ENCODE measurements around the gene TM7SF3. TPM values are rescaled to one million over a fixed set of nuclear protein-coding genes. Genes with fewer than 3 reads are reported as not detected.
A peak's percentile ranks its signal among the peaks of the same experiment; 100 is the strongest.

TM7SF3 gene, protein sequence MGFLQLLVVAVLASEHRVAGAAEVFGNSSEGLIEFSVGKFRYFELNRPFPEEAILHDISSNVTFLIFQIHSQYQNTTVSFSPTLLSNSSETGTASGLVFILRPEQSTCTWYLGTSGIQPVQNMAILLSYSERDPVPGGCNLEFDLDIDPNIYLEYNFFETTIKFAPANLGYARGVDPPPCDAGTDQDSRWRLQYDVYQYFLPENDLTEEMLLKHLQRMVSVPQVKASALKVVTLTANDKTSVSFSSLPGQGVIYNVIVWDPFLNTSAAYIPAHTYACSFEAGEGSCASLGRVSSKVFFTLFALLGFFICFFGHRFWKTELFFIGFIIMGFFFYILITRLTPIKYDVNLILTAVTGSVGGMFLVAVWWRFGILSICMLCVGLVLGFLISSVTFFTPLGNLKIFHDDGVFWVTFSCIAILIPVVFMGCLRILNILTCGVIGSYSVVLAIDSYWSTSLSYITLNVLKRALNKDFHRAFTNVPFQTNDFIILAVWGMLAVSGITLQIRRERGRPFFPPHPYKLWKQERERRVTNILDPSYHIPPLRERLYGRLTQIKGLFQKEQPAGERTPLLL
- 60.9 to 70.5 TPM (median 67.8 TPM) in 3 replicates for total RNA-seq

DNA sequence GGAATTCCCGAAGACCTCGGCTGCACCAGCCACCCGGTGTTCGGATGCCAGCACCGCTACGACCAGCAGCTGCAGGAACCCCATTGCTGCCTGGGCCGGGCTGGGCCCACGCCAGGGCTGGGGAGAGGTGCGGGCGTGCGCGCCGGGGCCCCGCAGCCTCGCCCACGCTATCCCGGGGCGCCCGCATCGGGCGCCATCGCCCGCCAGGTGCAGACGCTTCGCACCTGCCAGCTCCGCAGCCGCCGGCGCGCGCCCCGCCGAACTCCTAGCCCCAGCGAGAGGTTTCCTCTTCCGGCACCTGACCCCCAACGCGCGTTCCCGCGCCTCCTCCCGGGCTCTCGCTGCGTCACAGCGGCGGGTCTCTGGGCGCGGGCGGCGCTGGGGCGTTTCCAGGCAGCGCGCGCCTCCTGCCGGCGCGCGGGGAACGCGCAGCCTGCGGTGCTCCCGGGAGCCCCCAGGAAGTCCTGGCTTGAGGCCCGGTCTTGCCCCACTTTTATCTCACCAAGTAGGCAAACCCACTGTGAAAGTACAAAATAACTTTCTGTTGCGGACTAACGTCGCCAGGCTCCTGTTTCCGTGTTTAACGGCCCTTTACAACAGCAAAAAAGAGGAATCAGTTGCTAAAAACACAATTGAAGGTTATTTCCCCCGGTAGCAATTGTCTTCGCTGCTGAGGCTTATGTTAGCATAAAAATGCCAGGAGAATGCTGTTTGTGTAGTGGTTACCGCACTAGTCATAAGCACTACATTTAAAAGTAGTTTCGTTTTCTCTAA lies at the start of gene TM7SF3:
Gene TM7SF3 (minus strand): TSS at position 300 of the 774 bp plus-strand sequence. CDS start 216 bp downstream, at position 84.
- TF ChIP-seq, protein P1, sequence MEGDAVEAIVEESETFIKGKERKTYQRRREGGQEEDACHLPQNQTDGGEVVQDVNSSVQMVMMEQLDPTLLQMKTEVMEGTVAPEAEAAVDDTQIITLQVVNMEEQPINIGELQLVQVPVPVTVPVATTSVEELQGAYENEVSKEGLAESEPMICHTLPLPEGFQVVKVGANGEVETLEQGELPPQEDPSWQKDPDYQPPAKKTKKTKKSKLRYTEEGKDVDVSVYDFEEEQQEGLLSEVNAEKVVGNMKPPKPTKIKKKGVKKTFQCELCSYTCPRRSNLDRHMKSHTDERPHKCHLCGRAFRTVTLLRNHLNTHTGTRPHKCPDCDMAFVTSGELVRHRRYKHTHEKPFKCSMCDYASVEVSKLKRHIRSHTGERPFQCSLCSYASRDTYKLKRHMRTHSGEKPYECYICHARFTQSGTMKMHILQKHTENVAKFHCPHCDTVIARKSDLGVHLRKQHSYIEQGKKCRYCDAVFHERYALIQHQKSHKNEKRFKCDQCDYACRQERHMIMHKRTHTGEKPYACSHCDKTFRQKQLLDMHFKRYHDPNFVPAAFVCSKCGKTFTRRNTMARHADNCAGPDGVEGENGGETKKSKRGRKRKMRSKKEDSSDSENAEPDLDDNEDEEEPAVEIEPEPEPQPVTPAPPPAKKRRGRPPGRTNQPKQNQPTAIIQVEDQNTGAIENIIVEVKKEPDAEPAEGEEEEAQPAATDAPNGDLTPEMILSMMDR (IDR thresholded peaks at IDR 0.05; ENCODE audit: unreplicated experiment), result peak; percentile 86
- Mint-ChIP-seq H3K9me3 (no peaks in the 10 kb centered on the region), H3K4me3 (peak within 1 kb of the TSS; percentile 84), H3K4me1 (peaks cover 66% of the 10 kb centered on the region), H3K27ac (peak within 1 kb of the TSS; percentile 96), H3K36me3 (no peaks in the 10 kb centered on the region), H3K27me3 (ENCODE audit: low read depth) (no peaks in the 10 kb centered on the region)
- peak; percentile 89 to 93 for DNase-seq (ENCODE audit: low spot score in 2 of 2, unreplicated experiment in 2 of 2)

DNA sequence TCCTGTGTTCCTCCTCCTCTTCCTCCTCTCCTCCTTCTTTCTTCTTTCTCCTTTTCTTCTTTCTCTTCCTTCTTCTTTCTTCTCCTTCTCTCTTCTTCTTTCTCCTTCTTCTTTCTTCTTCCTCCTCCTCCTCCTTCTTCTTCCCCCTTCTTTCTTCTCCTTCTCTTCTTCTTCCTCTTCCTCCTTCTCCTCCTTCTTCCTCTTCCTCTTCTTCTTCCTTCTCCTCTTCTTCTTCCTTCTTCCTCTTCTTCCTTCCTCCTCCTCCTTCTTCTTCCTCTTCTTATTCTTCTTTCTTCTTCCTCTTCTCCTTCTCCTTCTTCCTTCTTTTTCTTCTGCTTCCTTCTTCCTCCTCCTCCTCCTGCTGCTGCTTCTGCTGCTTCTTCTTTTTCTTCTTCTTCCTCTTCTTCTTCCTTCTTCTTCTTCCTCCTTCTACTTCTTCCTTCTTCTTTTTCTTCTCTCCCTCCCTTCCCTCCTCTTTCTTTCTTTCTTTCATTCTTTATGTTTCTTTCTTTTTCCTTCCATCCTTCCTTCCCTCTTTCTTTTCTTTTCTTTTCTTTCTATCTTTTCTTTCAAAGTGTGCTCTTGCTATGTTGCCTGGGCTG lies 49.2 kb upstream of the TM7SF3 start:
- Mint-ChIP-seq H3K4me3 (no peak overlapping the region), H3K27ac (no peak overlapping the region), H3K9me3 (no peaks in the 10 kb centered on the region), H3K4me1 (peaks cover 4% of the 10 kb centered on the region), H3K36me3 (peaks cover 2% of the 10 kb centered on the region), H3K27me3 (ENCODE audit: low read depth) (no peaks in the 10 kb centered on the region)
- no peak for DNase-seq (ENCODE audit: low spot score in 2 of 2, unreplicated experiment in 2 of 2)
- TF ChIP-seq, protein P1 (IDR thresholded peaks at IDR 0.05; ENCODE audit: unreplicated experiment), result no peak

DNA sequence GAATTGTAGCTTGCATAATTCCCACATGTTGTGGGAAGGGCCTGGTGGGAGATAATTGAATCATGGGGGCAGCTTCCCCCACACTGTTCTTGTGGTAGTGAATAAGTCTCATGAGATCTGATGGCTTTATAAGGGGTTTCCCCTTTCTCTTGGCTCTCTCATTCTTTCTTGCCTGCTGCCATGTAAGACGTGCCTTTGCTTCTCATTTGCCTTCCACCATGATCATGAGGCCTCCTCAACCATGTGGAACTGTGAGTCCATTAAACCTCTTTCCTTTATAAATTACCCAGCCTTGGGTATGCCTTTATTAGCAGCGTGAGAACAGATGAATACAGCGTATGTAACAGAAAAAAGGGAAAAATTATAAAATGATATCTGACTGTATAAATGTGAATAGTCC lies 47.1 kb upstream of the TM7SF3 start:
- H3K27ac Mint-ChIP-seq, result no peak overlapping the region
- H3K4me3 Mint-ChIP-seq, result no peak overlapping the region
- no peak for DNase-seq (ENCODE audit: low spot score in 2 of 2, unreplicated experiment in 2 of 2)
- H3K4me1 Mint-ChIP-seq, result peaks cover 4% of the 10 kb centered on the region
- peaks cover 3% of the 10 kb centered on the region for H3K36me3 Mint-ChIP-seq
- TF ChIP-seq, protein P1 (IDR thresholded peaks at IDR 0.05; ENCODE audit: unreplicated experiment), result no peak
- peaks cover 10% of the 10 kb centered on the region for H3K9me3 Mint-ChIP-seq
- no peaks in the 10 kb centered on the region for H3K27me3 Mint-ChIP-seq (ENCODE audit: low read depth)

DNA sequence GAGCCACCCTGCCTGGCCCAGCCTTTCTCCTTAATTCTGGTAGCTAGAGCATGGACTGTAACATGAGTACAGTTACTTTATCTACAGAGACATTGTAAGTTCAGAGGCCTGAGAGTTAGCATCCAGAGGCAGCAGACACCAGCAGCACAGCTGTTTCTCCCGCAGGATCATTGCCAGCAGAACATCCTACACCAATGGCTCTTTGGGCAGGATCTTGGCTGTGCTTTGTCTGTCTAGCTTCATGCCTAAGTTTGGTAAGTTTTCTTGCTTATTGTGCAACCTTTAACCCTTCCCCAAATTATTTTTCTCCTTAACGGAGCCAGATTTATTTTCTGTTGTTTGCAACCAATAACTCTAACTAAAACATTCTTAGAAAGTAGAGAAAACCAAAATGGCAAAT lies 46.6 kb upstream of the TM7SF3 start:
- Mint-ChIP-seq H3K27ac (no peak overlapping the region), H3K4me1 (peaks cover 4% of the 10 kb centered on the region), H3K4me3 (no peak overlapping the region), H3K9me3 (peaks cover 10% of the 10 kb centered on the region), H3K36me3 (peaks cover 3% of the 10 kb centered on the region), H3K27me3 (ENCODE audit: low read depth) (no peaks in the 10 kb centered on the region)
- no peak for DNase-seq (ENCODE audit: low spot score in 2 of 2, unreplicated experiment in 2 of 2)
- TF ChIP-seq, protein P1 (IDR thresholded peaks at IDR 0.05; ENCODE audit: unreplicated experiment), result no peak

DNA sequence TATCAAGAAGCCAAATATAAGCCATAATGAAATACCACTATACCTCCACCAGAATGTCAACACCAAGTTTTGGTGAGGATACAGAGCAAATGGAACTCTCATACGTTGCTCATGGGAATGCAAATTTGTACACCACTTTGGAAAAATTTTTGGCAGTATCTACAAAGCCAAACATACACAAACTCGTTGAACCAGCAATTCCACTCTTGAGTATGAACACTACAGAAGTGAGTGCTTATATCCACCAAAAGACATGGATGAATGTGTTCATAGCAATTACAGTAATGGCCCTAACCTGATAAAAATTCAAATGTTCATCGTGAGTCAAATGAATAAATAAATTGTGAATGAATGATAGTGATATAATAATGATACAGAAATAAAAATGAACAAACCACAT lies 43.4 kb upstream of the TM7SF3 start:
- no peaks in the 10 kb centered on the region for H3K4me1 Mint-ChIP-seq
- H3K27ac Mint-ChIP-seq, result no peak overlapping the region
- H3K9me3 Mint-ChIP-seq, result peaks cover 14% of the 10 kb centered on the region
- H3K36me3 Mint-ChIP-seq, result peaks cover 3% of the 10 kb centered on the region
- no peaks in the 10 kb centered on the region for H3K27me3 Mint-ChIP-seq (ENCODE audit: low read depth)
- no peak for DNase-seq (ENCODE audit: low spot score in 2 of 2, unreplicated experiment in 2 of 2)
- H3K4me3 Mint-ChIP-seq, result no peak overlapping the region
- TF ChIP-seq, protein P1 (IDR thresholded peaks at IDR 0.05; ENCODE audit: unreplicated experiment), result no peak
